Esophagus muscularis mucosa (tissue), 4 donors: ENCODE data around the gene MCF2L.

Experiments
- EP300 ChIP-seq: sonication (generic); formaldehyde crosslinking; IDR thresholded peaks from one replicate; pipeline ENCODE4 v1.6.1; 2017; ENCODE audit warnings: antibody characterized with exemption
- POLR2A ChIP-seq: fragments of 450-650 bp; IDR thresholded peaks from one replicate; pipeline ENCODE4 v1.6.1; 2017; ENCODE audit warnings: antibody characterized with exemption, moderate library complexity, mild to moderate bottlenecking, low read depth
- TF ChIP-seq, protein P1 (sequence below), 3 experiments: fragments of 200-600 bp in 2 of 3; fragments of 450-650 bp in 1 of 3; sonication (generic) in 2 of 3; IDR thresholded peaks; one replicate each; pipeline ENCODE4 v1.5.1; 2017 to 2019; ENCODE audit warnings: antibody characterized with exemption in 3 of 3, mild to moderate bottlenecking in 2 of 3, moderate library complexity in 1 of 3

DNA sequence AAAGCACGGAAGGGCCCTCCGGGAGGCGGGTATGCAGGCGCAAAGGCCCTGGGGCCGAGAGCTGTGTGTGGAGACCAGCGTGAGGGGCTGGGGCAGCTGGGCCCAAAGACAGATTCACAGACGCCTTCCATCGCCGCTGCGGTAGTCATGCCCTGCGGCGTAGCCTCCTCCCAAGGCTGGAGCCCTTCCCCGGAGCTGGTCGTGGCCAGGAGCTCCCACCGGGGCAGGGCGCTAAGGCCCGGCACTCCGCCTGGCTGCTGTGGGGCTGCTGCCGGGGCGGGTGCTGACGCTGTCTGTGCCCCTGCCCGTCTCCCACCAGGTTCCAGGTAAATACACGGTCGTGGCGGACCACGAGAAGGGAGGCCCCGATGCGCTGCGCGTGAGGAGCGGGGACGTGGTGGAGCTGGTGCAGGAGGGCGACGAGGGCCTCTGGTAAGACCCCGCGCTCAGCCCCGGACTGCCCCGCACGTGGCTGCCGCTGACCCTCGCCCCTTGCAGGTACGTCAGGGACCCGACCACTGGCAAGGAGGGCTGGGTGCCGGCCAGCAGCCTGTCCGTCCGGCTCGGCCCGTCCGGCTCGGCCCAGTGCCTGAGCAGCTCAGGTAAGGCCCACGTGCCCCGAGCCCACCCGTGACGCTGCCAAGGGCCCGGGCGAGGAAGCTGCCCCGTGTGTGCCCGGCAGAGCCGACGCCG lies 127.2 kb downstream of the MCF2L start:
- TF ChIP-seq, protein P1, sequence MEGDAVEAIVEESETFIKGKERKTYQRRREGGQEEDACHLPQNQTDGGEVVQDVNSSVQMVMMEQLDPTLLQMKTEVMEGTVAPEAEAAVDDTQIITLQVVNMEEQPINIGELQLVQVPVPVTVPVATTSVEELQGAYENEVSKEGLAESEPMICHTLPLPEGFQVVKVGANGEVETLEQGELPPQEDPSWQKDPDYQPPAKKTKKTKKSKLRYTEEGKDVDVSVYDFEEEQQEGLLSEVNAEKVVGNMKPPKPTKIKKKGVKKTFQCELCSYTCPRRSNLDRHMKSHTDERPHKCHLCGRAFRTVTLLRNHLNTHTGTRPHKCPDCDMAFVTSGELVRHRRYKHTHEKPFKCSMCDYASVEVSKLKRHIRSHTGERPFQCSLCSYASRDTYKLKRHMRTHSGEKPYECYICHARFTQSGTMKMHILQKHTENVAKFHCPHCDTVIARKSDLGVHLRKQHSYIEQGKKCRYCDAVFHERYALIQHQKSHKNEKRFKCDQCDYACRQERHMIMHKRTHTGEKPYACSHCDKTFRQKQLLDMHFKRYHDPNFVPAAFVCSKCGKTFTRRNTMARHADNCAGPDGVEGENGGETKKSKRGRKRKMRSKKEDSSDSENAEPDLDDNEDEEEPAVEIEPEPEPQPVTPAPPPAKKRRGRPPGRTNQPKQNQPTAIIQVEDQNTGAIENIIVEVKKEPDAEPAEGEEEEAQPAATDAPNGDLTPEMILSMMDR (IDR thresholded peaks at IDR 0.05) = no peak
- TF ChIP-seq EP300 = no peak
- no peak for TF ChIP-seq POLR2A
